GM12875 (cell line): Measurements from ENCODE around the gene NCKAP5.

Experiments
- H3K4me3 ChIP-seq: one replicate; pipeline ENCODE4 v1.5.1; 2011; ENCODE audit warnings: low read depth, low read length, control low read depth
- CTCF ChIP-seq: IDR thresholded peaks from 2 replicates; pipeline ENCODE4 v1.5.1; 2011; ENCODE audit warnings: low read depth, mild to moderate bottlenecking, control low read depth, inconsistent platforms, low read length, moderate library complexity, borderline replicate concordance; ENCODE audit not compliant: insufficient read depth

The NCKAP5 gene

DNA sequence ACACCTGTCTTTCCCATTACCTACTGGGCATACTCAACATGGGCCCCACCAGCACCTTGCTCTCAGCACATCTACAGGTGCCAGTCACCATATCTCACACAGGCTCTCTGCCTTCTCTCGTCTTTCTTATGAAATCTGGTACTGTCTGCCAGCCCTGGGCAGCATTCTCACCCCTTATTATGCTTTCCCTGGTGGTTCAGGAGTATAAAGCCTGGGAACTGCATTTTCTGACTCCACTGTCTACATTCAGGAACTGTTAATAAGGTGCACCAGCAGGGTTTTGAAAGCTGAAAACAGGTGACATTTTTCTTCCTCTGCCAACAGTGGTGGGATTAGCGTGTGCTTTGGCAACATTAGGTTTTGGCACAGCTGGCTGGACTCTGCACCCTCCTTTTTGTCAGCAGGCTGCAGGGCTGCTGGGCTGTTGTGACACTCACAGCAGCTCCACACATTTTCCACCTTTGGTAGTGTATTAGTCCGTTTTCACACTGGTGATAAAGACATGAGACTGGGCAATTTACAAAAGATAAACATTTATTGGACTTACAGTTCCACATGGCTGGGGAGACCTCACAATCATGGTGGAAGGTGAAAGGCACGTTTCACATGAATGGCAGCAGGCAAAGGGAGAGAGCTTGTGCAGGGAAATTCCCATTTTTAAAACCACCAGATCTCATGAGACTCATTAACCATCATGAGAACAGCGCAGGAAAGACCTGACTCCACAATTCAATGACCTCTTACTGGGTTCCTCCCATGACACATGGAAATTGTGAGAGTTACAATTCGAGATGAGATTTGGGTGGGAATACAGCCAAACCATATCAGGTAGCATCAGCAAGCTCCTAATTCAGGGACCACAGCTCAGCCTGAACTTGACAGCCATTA, 555.2 kb downstream of the NCKAP5 start:
- no peak overlapping the region for H3K4me3 ChIP-seq

DNA sequence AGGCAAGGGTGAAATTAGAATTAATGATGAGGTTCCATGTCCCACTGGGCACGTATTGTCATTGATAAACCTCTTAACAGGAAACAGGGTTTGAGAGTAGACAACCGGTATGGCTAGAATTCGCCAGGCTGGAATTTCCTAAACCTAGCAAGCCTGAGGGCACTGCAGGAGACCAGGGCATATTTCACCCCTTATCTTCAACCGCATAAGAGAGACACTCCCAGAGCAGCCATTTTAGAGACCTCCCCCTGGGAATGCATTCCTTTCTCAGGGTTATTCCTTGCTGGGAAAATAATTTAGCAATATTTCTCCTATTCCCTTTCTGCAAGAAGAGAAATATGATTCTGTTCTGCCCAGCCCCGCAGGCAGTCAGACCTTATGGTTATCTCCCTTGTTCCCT, 563.6 kb downstream of the NCKAP5 start:
- H3K4me3 ChIP-seq = no peak overlapping the region
- no peak for TF ChIP-seq CTCF

More for the DNA sequence above, 555.2 kb downstream of the NCKAP5 start:
- TF ChIP-seq CTCF = no peak

DNA sequence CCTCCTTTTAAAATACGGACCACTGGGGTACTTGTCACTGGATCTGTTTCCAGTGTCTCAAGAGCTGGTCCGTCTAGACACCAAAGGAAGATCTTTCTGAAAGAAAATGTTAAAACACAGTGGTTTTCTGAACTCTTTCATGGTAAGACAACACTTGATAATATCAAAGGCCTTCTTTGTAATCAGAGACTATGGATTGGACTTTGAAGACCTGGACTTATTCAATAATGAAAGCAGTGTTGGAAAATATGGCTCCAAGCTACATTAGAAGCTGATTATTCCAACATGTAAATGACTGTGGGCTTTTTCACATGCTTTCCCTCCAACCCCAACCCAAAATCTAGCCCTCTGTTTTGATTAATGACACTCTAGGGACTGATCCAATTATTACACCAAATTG, 568.8 kb downstream of the NCKAP5 start:
- H3K4me3 ChIP-seq = no peak overlapping the region
- TF ChIP-seq CTCF = no peak

DNA sequence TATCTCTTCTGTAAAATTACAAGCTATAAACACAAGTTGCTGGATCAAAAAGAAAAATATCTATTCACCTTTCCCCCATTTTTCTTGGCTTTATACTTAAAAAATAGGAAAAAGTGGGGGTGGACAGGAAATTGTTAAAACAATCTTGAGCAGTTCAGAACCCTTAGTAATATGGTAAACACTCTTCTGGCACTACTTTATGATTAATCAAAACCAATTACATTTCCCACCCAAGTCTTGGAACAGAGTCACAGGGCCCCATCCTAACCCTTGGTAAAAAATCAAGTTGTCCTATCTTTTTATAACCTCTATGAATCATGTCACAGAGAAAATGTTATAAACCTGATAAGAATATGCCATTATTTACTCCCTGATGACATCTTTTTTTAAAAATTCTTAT, 570.0 kb downstream of the NCKAP5 start:
- TF ChIP-seq CTCF = no peak

GRCh38 chr2:132991471-132992045, 576.7 kb downstream of the NCKAP5 start:
- no peak for TF ChIP-seq CTCF
- no peak overlapping the region for H3K4me3 ChIP-seq

More for the DNA sequence above, 570.0 kb downstream of the NCKAP5 start:
- H3K4me3 ChIP-seq = no peak overlapping the region

DNA sequence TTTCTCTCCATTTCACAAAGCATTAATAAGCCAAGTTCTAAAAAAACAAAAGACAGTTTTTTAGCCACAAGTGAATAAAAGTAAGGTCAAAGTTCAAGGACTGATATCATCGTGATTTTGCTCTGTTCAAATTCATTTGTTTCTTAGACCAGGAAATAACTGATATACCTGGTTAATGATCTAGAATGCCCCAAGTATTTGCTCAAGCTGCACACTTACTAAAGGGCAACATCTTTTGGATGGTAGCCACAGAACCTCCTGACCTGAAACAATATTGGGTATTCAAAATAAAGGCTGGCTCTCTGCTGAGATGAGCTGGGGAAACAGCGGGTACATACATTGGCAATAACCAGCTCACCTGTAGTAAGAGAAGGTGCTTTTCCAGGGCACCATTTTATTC, 583.5 kb downstream of the NCKAP5 start:
- H3K4me3 ChIP-seq = no peak overlapping the region
- TF ChIP-seq CTCF = no peak

GRCh38 chr2:132980304-132980703, 588.0 kb downstream of the NCKAP5 start:
- no peak overlapping the region for H3K4me3 ChIP-seq
- TF ChIP-seq CTCF = no peak
